A172 (cell line): ENCODE data around the gene STXBP4. TPM values are rescaled to one million over a fixed set of nuclear protein-coding genes. Genes with fewer than 3 reads are reported as not detected.

ENCODE experiments used
- DNase-seq: peaks from one replicate; pipeline ENCODE4 v3.0.0-alpha.2; 2015; ENCODE audit warnings: low spot score
- total RNA-seq: library from RNA; depleted of rRNA; stranded (reverse); fragments of >200 nt; shearing (Covaris generic); gene quantifications from 2 replicates; pipeline ENCODE4 v1.2.3, GENCODE V29; 2014

Gene STXBP4
- total RNA-seq, 1 experiment from 2014 or later, result 12.8 TPM

- no peak for DNase-seq
Measured at GRCh38 chr17:54971147-54971546, 2.6 kb downstream of the STXBP4 start.

GRCh38 chr17:54971901-54972300 is 3.3 kb downstream of the STXBP4 start:
- DNase-seq, result no peak

GRCh38 chr17:54972406-54973138 is 4.0 kb downstream of the STXBP4 start:
- no peak for DNase-seq

DNA sequence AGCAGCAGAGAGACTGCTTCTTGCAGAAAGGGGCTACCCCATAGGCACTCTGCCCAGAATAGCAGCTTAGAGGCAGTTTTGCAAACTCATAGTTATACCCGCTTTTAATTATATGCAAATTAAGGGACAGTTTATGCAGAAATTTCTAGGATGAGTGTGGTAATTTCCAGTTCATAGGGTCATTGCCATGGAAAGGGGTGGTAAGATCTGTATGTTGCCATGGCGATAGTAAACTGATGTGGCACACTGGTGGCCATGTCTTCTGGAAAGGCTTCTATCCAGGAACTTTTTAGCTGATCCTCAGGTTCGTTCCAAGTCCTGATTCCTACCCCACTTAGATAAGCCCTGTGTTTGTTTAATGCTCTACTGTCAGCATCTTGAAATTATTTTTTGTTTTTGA is 6.2 kb downstream of the STXBP4 start:
- no peak for DNase-seq

- no peak for DNase-seq
Measured at GRCh38 chr17:54976316-54976715, 7.8 kb downstream of the STXBP4 start.

DNA sequence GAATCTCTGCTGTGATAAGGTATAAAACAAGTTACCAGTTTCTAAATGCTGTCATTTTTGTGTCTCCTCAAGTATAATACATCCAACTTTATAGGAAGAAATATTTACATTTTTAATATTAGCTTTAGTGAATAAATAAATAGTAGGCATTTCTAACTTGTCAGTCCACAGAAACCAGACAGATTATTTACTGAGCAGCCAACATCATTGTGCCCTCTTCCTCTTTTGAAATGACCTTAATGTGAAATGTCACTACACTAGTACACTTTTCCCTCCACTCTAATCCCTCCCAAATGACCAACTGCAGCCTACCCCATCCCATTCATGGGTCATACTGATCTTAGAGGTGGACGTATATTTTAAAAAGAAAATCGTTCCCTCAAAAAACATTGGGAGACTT is 9.2 kb downstream of the STXBP4 start:
- no peak for DNase-seq

- DNase-seq, result no peak
Measured at GRCh38 chr17:54979657-54980056, 11.1 kb downstream of the STXBP4 start.

- DNase-seq, result no peak
Measured at GRCh38 chr17:54980375-54980774, 11.8 kb downstream of the STXBP4 start.

DNA sequence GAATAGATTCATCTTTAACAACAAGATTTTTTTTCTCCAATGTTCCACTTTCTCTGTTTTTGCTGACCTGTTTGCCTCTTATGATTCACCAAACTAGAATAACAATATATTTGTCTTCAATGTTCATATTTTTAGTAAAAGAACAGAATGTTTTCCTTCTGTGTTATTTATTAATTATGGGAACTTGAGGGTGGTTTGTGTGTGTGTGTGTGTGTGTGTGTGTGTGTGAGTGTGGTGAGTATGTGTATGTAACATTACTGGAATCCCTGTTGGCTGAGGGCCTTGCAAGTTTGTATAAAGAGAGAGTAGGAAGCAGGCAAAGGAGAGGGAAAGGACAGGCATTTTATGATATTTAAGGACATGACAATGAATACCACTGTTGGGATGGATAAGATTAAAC is 13.8 kb downstream of the STXBP4 start:
- no peak for DNase-seq

DNA sequence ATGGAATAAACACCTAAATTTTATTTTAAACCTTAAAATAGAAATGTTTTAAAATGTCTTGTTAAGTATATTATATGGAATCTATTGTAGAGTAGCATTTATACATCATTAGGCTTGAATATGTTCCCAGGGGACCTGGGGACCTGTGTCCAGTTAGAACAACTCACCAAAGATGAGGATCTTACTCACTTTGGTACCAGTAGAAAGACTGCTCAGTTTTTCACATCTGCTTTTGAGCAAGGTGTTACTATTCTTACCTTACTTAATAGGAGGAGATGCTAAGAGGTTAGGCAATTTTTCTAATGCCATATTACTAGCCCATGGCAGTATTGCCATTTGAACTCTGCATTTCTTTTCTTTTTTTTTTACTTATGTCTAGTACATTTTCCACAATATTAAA is 14.7 kb downstream of the STXBP4 start:
- DNase-seq, result no peak

DNA sequence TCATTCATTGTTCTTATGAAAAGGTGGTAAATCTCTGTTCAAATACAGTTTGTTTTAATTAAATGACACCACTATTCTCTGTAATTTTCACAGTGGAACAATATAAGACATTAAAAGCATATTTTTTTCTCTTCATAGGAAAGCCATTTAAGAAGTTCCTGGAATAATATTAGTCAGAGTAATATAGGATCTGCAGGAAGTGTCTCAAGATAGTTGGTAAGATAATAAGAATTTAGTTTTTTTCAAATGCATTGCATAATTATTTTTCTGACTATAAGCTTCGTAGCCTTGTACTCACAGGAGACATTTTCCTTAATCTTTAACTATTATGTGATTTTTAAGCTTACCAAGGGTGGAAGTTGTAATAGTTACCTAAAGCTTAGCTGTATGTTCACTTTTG is 16.9 kb downstream of the STXBP4 start:
- DNase-seq, result no peak

- DNase-seq, result no peak
Measured at GRCh38 chr17:54990118-54990517, 21.6 kb downstream of the STXBP4 start.

- no peak for DNase-seq
Measured at GRCh38 chr17:54991567-54991966, 23.0 kb downstream of the STXBP4 start.

DNA sequence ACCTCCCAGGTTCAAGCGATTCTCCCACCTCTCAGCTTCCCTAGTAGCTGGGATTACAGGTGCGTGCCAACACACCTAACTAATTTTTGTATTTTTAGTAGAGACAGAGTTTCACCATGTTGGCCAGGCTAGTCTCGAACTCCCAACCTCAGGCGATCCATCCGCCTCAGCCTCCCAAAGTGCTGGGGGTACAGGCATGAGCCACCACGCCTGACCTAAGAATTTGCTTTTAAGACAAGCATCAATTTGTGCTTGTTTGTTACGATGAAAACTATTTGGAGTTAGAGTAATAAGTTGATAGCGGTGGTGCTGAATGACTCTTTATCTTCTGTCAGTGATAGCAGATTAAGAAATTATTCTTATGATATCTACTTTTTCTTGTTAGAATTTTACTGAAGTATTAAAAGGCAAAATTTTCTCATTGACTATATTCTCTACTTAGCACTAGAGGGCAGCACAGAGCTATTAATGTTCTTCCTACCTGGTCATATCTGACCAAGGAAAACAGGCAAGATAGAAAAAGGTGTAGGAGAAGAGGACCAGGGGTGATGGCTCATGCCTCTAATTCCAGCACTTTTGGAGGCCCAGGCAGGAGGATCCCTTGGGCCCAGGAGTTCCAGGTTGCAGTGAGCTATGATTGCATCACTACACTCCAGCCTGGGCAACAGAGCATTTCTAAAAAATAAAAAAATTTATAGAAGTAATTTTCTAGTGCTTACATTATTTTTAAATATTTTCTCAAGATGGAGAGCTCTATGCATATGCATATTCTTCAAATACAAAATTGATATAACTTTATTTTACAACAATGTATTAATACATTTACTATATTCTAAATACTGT is 24.5 kb downstream of the STXBP4 start:
- peak; percentile 57 for DNase-seq

DNA sequence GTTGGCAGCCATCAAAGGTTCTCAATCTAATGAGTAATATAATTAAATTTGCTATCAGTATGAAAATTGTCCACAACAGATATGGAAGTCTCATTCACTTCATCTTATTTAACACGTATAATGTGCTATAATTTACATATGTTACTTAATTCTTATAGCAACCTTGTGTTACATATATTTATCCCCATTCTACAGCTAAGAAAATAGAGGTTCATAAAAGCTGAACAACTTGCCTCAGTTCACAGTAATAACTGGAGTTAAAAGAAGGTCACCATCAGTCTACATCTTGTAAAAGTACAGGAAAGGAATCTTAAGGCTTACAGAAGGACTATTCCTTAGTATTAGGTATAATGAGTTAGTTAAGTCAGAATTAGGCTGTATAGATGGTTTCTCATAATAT is 27.9 kb downstream of the STXBP4 start:
- no peak for DNase-seq

DNA sequence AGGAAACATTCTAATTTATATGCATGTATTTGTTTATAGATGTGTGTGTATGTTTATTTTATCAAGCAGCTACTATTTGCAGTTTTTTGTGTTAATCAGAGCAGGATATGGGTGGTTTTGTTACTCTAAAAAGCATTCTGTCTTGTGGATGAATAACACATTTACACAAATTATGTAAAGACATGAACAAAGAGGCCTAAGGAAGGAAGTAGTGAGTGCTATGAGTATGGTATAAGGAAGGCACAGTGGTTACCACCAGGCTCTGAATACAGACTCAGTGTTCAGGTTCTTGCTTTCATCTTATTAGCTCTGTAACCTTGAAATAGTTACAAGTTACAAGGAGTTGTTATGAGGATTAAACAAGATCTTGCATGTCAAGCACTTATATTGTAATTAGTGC is 33.9 kb downstream of the STXBP4 start:
- no peak for DNase-seq

DNA sequence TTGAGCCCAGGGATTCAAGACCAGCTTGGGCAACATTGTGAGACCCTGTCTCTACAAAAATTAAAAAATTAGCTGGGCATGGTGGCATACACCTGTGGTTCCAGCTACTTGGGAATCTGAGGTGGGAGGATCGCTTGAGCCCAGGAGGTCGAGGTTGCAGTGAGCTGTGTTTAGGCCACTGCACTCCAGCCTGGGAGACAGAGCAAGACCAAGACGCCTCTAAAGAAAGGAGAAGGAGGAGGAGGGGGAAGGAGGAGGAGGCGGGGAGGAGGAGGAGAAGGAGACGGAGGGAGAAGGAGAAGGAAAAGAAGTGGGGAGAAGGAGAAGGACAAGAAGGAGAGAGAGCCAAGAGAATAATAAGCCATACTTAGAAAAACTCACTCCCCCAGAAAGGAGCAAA is 35.9 kb downstream of the STXBP4 start:
- no peak for DNase-seq

DNA sequence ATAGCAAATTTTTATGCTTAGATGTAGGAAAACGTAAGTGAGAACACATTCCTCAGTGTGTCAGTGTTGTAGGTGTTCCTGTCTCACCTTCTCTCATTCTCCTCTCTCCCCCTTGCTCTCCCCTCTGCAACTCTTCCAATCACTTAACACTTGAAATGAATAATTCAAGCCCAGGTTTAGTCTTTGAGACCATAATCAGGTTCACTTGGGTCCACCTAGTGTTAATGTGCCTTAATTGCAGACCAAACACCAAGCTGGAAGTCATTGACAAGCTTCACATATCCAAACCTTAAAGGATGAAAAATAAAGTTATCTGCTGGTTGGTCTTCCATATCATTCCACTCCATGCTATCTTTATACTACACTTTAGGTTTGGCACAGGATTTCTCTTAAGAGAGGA is 37.0 kb downstream of the STXBP4 start:
- peak; percentile 5 for DNase-seq

GRCh38 chr17:55023626-55024025 is 55.1 kb downstream of the STXBP4 start:
- no peak for DNase-seq

GRCh38 chr17:55037828-55038227 is 69.3 kb downstream of the STXBP4 start:
- DNase-seq, result no peak

DNA sequence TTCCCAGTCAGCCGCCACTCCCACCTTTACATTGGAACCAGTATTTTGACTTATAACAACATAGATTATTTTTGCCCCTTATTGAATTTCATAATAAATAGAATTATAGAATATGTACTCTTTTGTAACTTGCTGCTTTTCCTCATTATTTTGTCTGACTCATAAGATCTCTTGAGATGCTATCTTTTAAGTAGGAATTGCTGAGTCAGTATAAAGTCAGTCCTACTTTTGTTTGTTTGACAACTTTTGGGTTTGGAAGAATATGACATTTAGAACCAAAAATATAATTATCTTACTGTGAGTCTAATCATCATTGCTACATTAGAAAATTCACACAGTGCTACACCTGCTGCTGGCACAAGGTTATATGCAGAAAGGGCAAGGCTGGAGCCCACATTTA is 69.7 kb downstream of the STXBP4 start:
- no peak for DNase-seq

GRCh38 chr17:55040611-55041010 is 72.0 kb downstream of the STXBP4 start:
- DNase-seq, result no peak

- no peak for DNase-seq
Measured at GRCh38 chr17:55053855-55054254, 85.3 kb downstream of the STXBP4 start.
